Muscle of leg (tissue), 11 donors: ENCODE results near the gene SMIM31. TPM values are rescaled to one million over a fixed set of nuclear protein-coding genes. Genes with fewer than 3 reads are reported as not detected.
A peak's percentile ranks its signal among the peaks of the same experiment; 100 is the strongest.

ENCODE experiments used
- DNase-seq: peaks from one replicate; pipeline ENCODE4 v3.0.0; 2013
- H3K27ac ChIP-seq: one replicate; pipeline ENCODE4 v1.5.1; 2013; ENCODE audit warnings: mild to moderate bottlenecking, low read length, control low read depth
- H3K27me3 ChIP-seq: one replicate; pipeline ENCODE4 v1.6.1; 2013; ENCODE audit warnings: low read length; ENCODE audit not compliant: control insufficient read depth, insufficient read depth
- H3K36me3 ChIP-seq: one replicate; pipeline ENCODE4 v1.6.1; 2013; ENCODE audit warnings: low read length; ENCODE audit not compliant: control insufficient read depth, insufficient read depth
- H3K4me1 ChIP-seq: one replicate; pipeline ENCODE4 v1.6.1; 2013; ENCODE audit warnings: low read length; ENCODE audit not compliant: control insufficient read depth, insufficient read depth
- H3K4me3 ChIP-seq: one replicate; pipeline ENCODE4 v1.5.1; 2013; ENCODE audit warnings: low read length, control low read depth
- H3K9me3 ChIP-seq: replicated peaks from 2 replicates; pipeline ENCODE4 v1.6.1; 2013; ENCODE audit warnings: low read depth, low read length; ENCODE audit not compliant: control insufficient read depth
- WGBS: methylation state at CpG from one replicate; pipeline ENCODE4 v1.1.5; 2013; ENCODE audit warnings: missing lambda C conversion rate; ENCODE audit not compliant: insufficient coverage; 5-methylcytosine and 5-hydroxymethylcytosine counted together
- polyA plus RNA-seq, 8 donors: library from polyadenylated mRNA; unstranded; fragments of 120-200 nt; gene quantifications; one replicate each; pipeline versions ENCODE4 v1.2.1 to v1.2.3, GENCODE V29; 2013; ENCODE audit warnings: inconsistent platforms in 1 of 8, low replicate concordance in 1 of 8; ENCODE audit not compliant: insufficient read length in 8 of 8, insufficient read depth in 1 of 8
- total RNA-seq: library from RNA; stranded (reverse); fragments of 120-200 nt; gene quantifications from one replicate; pipeline ENCODE4 v1.2.4, GENCODE V29; 2013

SMIM31 gene
- total and polyA plus RNA-seq, 9 donors, result 0.04 to 1.3 (median 0.09) TPM; not detected in 5

- no peaks in the 10 kb centered on the region for H3K4me1 ChIP-seq
- no peaks in the 10 kb centered on the region for H3K9me3 ChIP-seq
- peak; percentile 57 for DNase-seq
- 0% methylated on average over 2 of the region's 7 CpGs for WGBS
- H3K27ac ChIP-seq, result no peak overlapping the region
- H3K27me3 ChIP-seq, result no peaks in the 10 kb centered on the region
- no peak overlapping the region for H3K4me3 ChIP-seq
- H3K36me3 ChIP-seq, result no peaks in the 10 kb centered on the region
Measured at GRCh38 chr4:164779811-164780216, 25.9 kb downstream of the SMIM31 start.

- Histone ChIP-seq H3K36me3 (no peaks in the 10 kb centered on the region), H3K27ac (no peak overlapping the region), H3K4me3 (no peak overlapping the region), H3K9me3 (no peaks in the 10 kb centered on the region), H3K4me1 (no peaks in the 10 kb centered on the region), H3K27me3 (no peaks in the 10 kb centered on the region)
- 100% methylated on average over 1 of the region's 3 CpGs for WGBS
- no peak for DNase-seq
Measured at GRCh38 chr4:164780839-164781238, 26.9 kb downstream of the SMIM31 start.

- Histone ChIP-seq H3K27me3 (no peaks in the 10 kb centered on the region), H3K27ac (no peak overlapping the region), H3K36me3 (no peaks in the 10 kb centered on the region), H3K4me1 (no peaks in the 10 kb centered on the region), H3K9me3 (no peaks in the 10 kb centered on the region), H3K4me3 (no peak overlapping the region)
- no CpG with 5 or more reads among the region's 6 CpGs for WGBS
- peak; percentile 25 for DNase-seq
Measured at GRCh38 chr4:164783976-164784375, 30.0 kb downstream of the SMIM31 start.

- H3K4me1 ChIP-seq, result no peaks in the 10 kb centered on the region
- no CpG with 5 or more reads among the region's 1 CpG for WGBS
- no peaks in the 10 kb centered on the region for H3K36me3 ChIP-seq
- H3K9me3 ChIP-seq, result no peaks in the 10 kb centered on the region
- no peak overlapping the region for H3K27ac ChIP-seq
- no peak for DNase-seq
- no peaks in the 10 kb centered on the region for H3K27me3 ChIP-seq
- no peak overlapping the region for H3K4me3 ChIP-seq
Measured at GRCh38 chr4:164789047-164789446, 35.1 kb downstream of the SMIM31 start.

GRCh38 chr4:164790249-164790648 is 36.3 kb downstream of the SMIM31 start:
- no peaks in the 10 kb centered on the region for H3K27me3 ChIP-seq
- no peaks in the 10 kb centered on the region for H3K9me3 ChIP-seq
- H3K4me3 ChIP-seq, result no peak overlapping the region
- H3K27ac ChIP-seq, result no peak overlapping the region
- H3K36me3 ChIP-seq, result no peaks in the 10 kb centered on the region
- no peaks in the 10 kb centered on the region for H3K4me1 ChIP-seq
- no peak for DNase-seq

GRCh38 chr4:164799410-164799809 is 45.5 kb downstream of the SMIM31 start:
- no peaks in the 10 kb centered on the region for H3K9me3 ChIP-seq
- no peak overlapping the region for H3K27ac ChIP-seq
- no CpG with 5 or more reads among the region's 2 CpGs for WGBS
- DNase-seq, result no peak
- no peaks in the 10 kb centered on the region for H3K27me3 ChIP-seq
- no peaks in the 10 kb centered on the region for H3K36me3 ChIP-seq
- H3K4me3 ChIP-seq, result no peak overlapping the region
- no peaks in the 10 kb centered on the region for H3K4me1 ChIP-seq

GRCh38 chr4:164800786-164801185 is 46.9 kb downstream of the SMIM31 start:
- no peak for DNase-seq
- H3K4me1 ChIP-seq, result no peaks in the 10 kb centered on the region
- H3K27me3 ChIP-seq, result no peaks in the 10 kb centered on the region
- H3K36me3 ChIP-seq, result no peaks in the 10 kb centered on the region
- no peak overlapping the region for H3K27ac ChIP-seq
- 90% methylated on average over 2 of the region's 4 CpGs for WGBS
- H3K9me3 ChIP-seq, result no peaks in the 10 kb centered on the region
- no peak overlapping the region for H3K4me3 ChIP-seq

GRCh38 chr4:164802301-164802901 is 48.5 kb downstream of the SMIM31 start:
- WGBS, result 81% methylated on average over 3 of the region's 3 CpGs
- H3K27ac ChIP-seq, result no peak overlapping the region
- no peaks in the 10 kb centered on the region for H3K9me3 ChIP-seq
- no peaks in the 10 kb centered on the region for H3K4me1 ChIP-seq
- DNase-seq, result no peak
- no peak overlapping the region for H3K4me3 ChIP-seq
- H3K36me3 ChIP-seq, result no peaks in the 10 kb centered on the region
- H3K27me3 ChIP-seq, result no peaks in the 10 kb centered on the region

- Histone ChIP-seq H3K27ac (no peak overlapping the region), H3K4me3 (no peak overlapping the region)
- no peak for DNase-seq
Measured at GRCh38 chr4:164803702-164804101, 49.8 kb downstream of the SMIM31 start.

GRCh38 chr4:164807611-164808010 is 53.7 kb downstream of the SMIM31 start:
- WGBS, result 74% methylated on average over 9 of the region's 12 CpGs
- Histone ChIP-seq H3K4me1 (no peaks in the 10 kb centered on the region), H3K27me3 (no peaks in the 10 kb centered on the region), H3K36me3 (no peaks in the 10 kb centered on the region), H3K4me3 (no peak overlapping the region), H3K27ac (no peak overlapping the region), H3K9me3 (no peaks in the 10 kb centered on the region)
- no peak for DNase-seq

More at GRCh38 chr4:164803702-164804101, 49.8 kb downstream of the SMIM31 start:
- Histone ChIP-seq H3K27me3 (no peaks in the 10 kb centered on the region), H3K9me3 (no peaks in the 10 kb centered on the region), H3K36me3 (no peaks in the 10 kb centered on the region), H3K4me1 (no peaks in the 10 kb centered on the region)
- 92% methylated on average over 6 of the region's 8 CpGs for WGBS

GRCh38 chr4:164813554-164813953 is 59.6 kb downstream of the SMIM31 start:
- no peaks in the 10 kb centered on the region for H3K36me3 ChIP-seq
- H3K27ac ChIP-seq, result no peak overlapping the region
- H3K4me1 ChIP-seq, result no peaks in the 10 kb centered on the region
- H3K4me3 ChIP-seq, result no peak overlapping the region
- no CpG with 5 or more reads among the region's 2 CpGs for WGBS
- H3K27me3 ChIP-seq, result no peaks in the 10 kb centered on the region
- no peaks in the 10 kb centered on the region for H3K9me3 ChIP-seq
- DNase-seq, result peak; percentile 13
